Activated naive CD8-positive, alpha-beta T cell treated with anti-CD3 and anti-CD28 coated beads for 36 hours (primary cell): Measurements from ENCODE around the gene HBG2. TPM values are rescaled to one million over a fixed set of nuclear protein-coding genes. Genes with fewer than 3 reads are reported as not detected.
"Not testable (repeated sequence)": the region's sequence is repeated elsewhere in the genome, so short reads cannot be mapped to it uniquely, and the experiment has no call there.

Source experiments
- DNase-seq: peaks from one replicate; pipeline ENCODE4 v3.0.0; 2021
- H3K27ac Mint-ChIP-seq: one replicate; pipeline ENCODE4 v1.8.0; 2022; ENCODE audit warnings: mild to moderate bottlenecking, moderate library complexity, mixed read lengths
- H3K27me3 Mint-ChIP-seq: one replicate; pipeline ENCODE4 v1.8.0; 2022; ENCODE audit warnings: mild to moderate bottlenecking, mixed read lengths
- H3K36me3 Mint-ChIP-seq: one replicate; pipeline ENCODE4 v1.8.0; 2021; ENCODE audit warnings: mild to moderate bottlenecking, mixed read lengths
- H3K4me1 Mint-ChIP-seq: one replicate; pipeline ENCODE4 v1.8.0; 2021; ENCODE audit warnings: mixed read lengths
- H3K4me3 Mint-ChIP-seq: one replicate; pipeline ENCODE4 v1.8.0; 2022; ENCODE audit warnings: mild to moderate bottlenecking, moderate library complexity, mixed read lengths
- H3K9me3 Mint-ChIP-seq: one replicate; pipeline ENCODE4 v1.8.0; 2022; ENCODE audit warnings: mixed read lengths
- total RNA-seq, 2 experiments: library from RNA; stranded (reverse); gene quantifications; one replicate each; pipeline ENCODE4 v1.2.3, GENCODE V29; 2021

Gene HBG2
- not detected for total RNA-seq

DNA sequence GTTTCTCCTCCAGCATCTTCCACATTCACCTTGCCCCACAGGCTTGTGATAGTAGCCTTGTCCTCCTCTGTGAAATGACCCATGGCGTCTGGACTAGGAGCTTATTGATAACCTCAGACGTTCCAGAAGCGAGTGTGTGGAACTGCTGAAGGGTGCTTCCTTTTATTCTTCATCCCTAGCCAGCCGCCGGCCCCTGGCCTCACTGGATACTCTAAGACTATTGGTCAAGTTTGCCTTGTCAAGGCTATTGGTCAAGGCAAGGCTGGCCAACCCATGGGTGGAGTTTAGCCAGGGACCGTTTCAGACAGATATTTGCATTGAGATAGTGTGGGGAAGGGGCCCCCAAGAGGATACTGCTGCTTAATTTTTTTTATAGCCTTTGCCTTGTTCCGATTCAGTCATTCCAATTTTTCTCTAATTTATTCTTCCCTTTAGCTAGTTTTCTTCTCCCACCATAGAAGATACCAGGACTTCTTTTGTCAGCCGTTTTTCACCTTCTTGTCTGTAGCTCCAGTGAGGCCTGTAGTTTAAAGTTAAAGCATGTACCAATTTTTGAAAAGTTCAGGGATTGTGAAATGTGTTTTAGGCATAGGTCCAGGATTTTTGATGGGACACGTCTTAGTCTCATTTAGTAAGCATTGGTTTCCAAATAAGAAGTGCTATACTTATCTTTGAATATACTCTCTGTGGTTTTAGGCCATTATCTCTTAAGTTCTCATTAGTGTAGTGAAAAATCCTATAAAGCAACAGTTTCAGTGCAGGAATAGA lies at the start of gene HBG2:
Gene HBG2, minus strand, starts transcription at position 136 of the 768 bp plus-strand sequence. Its CDS starts 53 bp downstream, at position 83.
- H3K4me1 Mint-ChIP-seq, H3K27ac Mint-ChIP-seq, H3K36me3 Mint-ChIP-seq, H3K9me3 Mint-ChIP-seq, H3K4me3 Mint-ChIP-seq, DNase-seq: not testable (repeated sequence)
- H3K27me3 Mint-ChIP-seq, result peaks cover 18% of the 10 kb centered on the region

DNA sequence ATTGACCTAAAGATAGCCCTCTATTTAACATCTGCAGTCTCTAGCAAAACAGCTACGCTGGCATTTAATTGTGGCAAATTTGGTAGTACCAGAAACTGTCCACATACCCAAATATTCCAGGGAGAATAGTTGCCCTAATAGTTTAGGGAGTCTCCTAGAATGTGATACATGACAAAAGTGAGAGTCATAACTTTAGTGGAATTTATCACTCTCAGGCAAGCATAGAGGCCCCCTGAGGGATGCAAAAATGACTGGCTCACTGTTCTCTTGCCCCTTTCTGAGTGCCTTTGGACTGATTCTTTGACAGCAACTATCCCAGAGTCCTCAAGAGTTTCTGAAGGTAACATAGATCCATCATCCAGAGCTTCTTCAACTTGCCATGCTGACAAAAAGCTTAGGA lies 49.5 kb upstream of the HBG2 start:
- Mint-ChIP-seq H3K9me3 (no peaks in the 10 kb centered on the region), H3K4me1 (no peaks in the 10 kb centered on the region), H3K4me3 (no peak overlapping the region), H3K27me3 (peaks cover 4% of the 10 kb centered on the region), H3K36me3 (no peaks in the 10 kb centered on the region), H3K27ac (no peak overlapping the region)
- DNase-seq, result no peak

DNA sequence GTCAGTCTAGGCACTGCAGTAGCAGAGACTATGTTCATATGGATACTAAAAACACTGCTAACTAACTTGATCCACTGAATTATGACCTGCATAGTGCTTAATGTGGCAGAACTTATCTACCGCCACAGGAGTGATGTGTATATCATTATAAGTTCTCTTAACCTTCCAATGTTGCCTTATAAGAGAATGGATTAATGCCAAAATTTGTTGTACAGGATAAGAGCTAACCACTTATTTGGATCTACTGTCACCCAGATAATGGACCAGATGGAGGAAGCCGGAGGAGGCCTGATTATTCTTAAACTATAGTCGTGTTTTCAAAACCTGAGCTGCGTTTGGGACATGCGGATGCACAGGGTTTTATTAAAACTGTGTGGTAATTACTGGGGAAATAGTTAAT lies 49.0 kb upstream of the HBG2 start:
- Mint-ChIP-seq H3K4me1 (no peaks in the 10 kb centered on the region), H3K27me3 (peaks cover 4% of the 10 kb centered on the region), H3K27ac (no peak overlapping the region), H3K36me3 (no peaks in the 10 kb centered on the region), H3K9me3 (no peaks in the 10 kb centered on the region), H3K4me3 (no peak overlapping the region)
- DNase-seq, result no peak

GRCh38 chr11:5301846-5302245 lies 47.3 kb upstream of the HBG2 start, which contains the start of gene OR51B4:
Gene OR51B4 (minus strand): TSS chr11:5301946. CDS start chr11:5301946, 0 bp downstream.
- H3K27ac Mint-ChIP-seq, result no peak within 1 kb of the TSS
- H3K4me1 Mint-ChIP-seq, result no peaks in the 10 kb centered on the region
- H3K4me3 Mint-ChIP-seq, result no peak within 1 kb of the TSS
- H3K27me3 Mint-ChIP-seq, result peaks cover 4% of the 10 kb centered on the region
- no peaks in the 10 kb centered on the region for H3K9me3 Mint-ChIP-seq
- H3K36me3 Mint-ChIP-seq, result no peaks in the 10 kb centered on the region
- DNase-seq, result no peak

GRCh38 chr11:5300251-5300650 lies 45.7 kb upstream of the HBG2 start:
- H3K4me1 Mint-ChIP-seq, result no peaks in the 10 kb centered on the region
- DNase-seq, result no peak
- no peaks in the 10 kb centered on the region for H3K9me3 Mint-ChIP-seq
- peaks cover 4% of the 10 kb centered on the region for H3K27me3 Mint-ChIP-seq
- H3K4me3 Mint-ChIP-seq, result no peak overlapping the region
- no peaks in the 10 kb centered on the region for H3K36me3 Mint-ChIP-seq
- no peak overlapping the region for H3K27ac Mint-ChIP-seq

DNA sequence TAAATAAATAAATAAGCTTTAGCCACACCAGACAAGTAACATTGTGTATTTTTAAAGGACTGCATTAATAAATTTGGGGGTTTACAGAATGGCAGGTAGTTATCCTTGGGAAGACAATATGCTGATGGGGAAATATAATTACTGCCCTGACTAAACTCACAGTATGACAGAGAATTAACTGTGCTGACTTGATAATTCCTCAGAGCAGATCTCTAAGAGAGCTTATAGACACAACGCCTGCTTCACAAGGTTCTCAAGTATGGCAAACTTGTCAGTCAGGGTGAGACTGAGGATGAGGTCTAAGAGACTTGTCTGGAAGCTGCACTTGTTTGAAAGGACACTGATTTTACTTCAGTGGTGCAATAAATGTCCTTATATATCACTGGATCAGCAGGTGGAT lies 43.9 kb upstream of the HBG2 start:
- DNase-seq, result no peak
- no peaks in the 10 kb centered on the region for H3K4me1 Mint-ChIP-seq
- no peaks in the 10 kb centered on the region for H3K9me3 Mint-ChIP-seq
- H3K36me3 Mint-ChIP-seq, result no peaks in the 10 kb centered on the region
- H3K27me3 Mint-ChIP-seq, result peaks cover 4% of the 10 kb centered on the region
- H3K27ac Mint-ChIP-seq, result no peak overlapping the region
- no peak overlapping the region for H3K4me3 Mint-ChIP-seq

DNA sequence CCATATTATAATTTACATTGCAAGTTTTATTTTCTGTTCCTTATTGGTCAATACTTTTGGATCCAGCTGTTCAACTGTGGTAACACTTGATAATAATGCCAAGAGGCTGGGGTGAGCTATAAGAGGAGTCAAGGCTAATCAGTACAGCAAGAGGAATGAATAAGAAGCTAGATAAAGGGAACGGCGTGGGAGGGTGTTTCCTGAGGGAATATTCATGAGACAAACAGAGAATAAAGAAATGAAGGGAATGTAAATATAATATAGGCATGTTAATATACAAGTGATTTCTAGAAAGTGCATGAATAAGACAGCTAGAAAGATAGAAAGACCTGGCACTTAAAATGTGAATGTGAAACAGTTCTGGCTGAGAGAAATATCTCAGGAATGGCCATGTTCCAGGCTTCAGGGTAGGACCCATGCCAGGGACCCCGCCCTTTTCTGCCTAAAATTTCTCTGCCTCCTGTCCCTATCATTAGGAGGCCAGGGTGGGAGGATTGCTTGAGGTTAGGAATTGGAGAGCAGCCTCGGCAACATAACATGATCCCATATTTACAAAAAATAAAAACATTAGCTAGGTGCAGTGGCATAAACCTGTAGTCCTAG lies 43.2 kb upstream of the HBG2 start:
- Mint-ChIP-seq H3K27ac (no peak overlapping the region), H3K4me3 (no peak overlapping the region), H3K36me3 (no peaks in the 10 kb centered on the region), H3K4me1 (no peaks in the 10 kb centered on the region), H3K27me3 (peaks cover 4% of the 10 kb centered on the region), H3K9me3 (no peaks in the 10 kb centered on the region)
- no peak for DNase-seq

- not testable (repeated sequence) for H3K4me3 Mint-ChIP-seq, H3K9me3 Mint-ChIP-seq, H3K27ac Mint-ChIP-seq, H3K27me3 Mint-ChIP-seq, H3K4me1 Mint-ChIP-seq, DNase-seq, H3K36me3 Mint-ChIP-seq
These were observed 39.9 kb upstream of the HBG2 start for GRCh38 chr11:5294342-5294995.

GRCh38 chr11:5293028-5293427 lies 38.4 kb upstream of the HBG2 start:
- no peaks in the 10 kb centered on the region for H3K4me1 Mint-ChIP-seq
- no peaks in the 10 kb centered on the region for H3K9me3 Mint-ChIP-seq
- no peak for DNase-seq
- no peak overlapping the region for H3K27ac Mint-ChIP-seq
- no peaks in the 10 kb centered on the region for H3K36me3 Mint-ChIP-seq
- H3K4me3 Mint-ChIP-seq, result no peak overlapping the region
- H3K27me3 Mint-ChIP-seq, result no peaks in the 10 kb centered on the region

DNA sequence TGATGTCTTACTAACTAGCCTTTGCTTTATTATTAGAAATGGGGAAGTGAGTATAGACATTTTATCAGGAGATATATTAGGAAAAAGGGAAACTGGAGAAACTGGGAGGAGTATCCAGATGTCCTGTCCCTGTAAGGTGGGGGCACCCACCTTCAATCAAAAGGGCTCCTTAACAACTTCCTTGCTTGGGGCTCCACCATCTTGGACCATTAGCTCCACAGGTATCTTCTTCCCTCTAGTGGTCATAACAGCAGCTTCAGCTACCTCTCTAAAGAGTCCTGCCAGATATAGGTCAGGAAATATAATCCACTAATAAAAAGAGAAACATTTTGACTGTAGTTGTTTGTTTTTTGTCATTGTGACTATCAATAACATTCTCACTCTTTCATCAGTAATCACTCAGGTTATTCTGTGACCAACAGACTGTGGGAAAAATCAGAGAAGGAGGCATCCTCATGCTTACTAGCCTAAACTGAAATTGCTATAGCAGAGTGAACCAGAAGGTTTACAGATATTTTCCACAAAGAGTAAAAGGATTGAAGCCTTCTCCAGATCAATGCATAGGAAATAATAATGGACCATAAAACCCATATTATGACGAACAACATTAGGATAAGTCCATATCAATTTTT lies 36.7 kb upstream of the HBG2 start:
- Mint-ChIP-seq H3K4me3 (no peak overlapping the region), H3K36me3 (no peaks in the 10 kb centered on the region), H3K4me1 (no peaks in the 10 kb centered on the region), H3K27me3 (no peaks in the 10 kb centered on the region), H3K9me3 (no peaks in the 10 kb centered on the region), H3K27ac (no peak overlapping the region)
- DNase-seq, result no peak

GRCh38 chr11:5290106-5290505 lies 35.5 kb upstream of the HBG2 start:
- Mint-ChIP-seq H3K27me3 (no peaks in the 10 kb centered on the region), H3K36me3 (no peaks in the 10 kb centered on the region), H3K4me1 (no peaks in the 10 kb centered on the region), H3K27ac (no peak overlapping the region), H3K4me3 (no peak overlapping the region), H3K9me3 (no peaks in the 10 kb centered on the region)
- no peak for DNase-seq

DNA sequence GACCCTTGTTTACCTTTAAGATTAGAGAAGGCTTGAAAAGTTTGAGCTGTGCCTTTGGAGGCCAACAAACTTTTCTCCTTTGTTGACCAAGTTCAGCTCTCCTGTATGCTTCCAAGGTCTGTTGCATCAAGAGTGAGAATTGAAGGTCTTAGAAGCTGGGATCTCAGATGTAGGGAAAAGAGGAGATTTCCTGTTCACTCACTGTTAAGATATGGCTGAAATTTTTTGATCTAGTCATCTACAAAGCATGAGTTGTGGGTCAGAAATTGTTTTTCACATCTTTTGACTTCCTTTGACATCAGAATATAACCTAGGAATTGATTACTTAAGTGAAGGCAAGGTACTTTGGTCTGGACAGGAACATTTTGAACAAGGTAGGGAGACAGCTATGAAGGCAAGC lies 35.1 kb upstream of the HBG2 start:
- no peak for DNase-seq
- no peaks in the 10 kb centered on the region for H3K27me3 Mint-ChIP-seq
- no peaks in the 10 kb centered on the region for H3K36me3 Mint-ChIP-seq
- H3K4me3 Mint-ChIP-seq, result no peak overlapping the region
- H3K4me1 Mint-ChIP-seq, result no peaks in the 10 kb centered on the region
- H3K27ac Mint-ChIP-seq, result no peak overlapping the region
- H3K9me3 Mint-ChIP-seq, result no peaks in the 10 kb centered on the region

DNA sequence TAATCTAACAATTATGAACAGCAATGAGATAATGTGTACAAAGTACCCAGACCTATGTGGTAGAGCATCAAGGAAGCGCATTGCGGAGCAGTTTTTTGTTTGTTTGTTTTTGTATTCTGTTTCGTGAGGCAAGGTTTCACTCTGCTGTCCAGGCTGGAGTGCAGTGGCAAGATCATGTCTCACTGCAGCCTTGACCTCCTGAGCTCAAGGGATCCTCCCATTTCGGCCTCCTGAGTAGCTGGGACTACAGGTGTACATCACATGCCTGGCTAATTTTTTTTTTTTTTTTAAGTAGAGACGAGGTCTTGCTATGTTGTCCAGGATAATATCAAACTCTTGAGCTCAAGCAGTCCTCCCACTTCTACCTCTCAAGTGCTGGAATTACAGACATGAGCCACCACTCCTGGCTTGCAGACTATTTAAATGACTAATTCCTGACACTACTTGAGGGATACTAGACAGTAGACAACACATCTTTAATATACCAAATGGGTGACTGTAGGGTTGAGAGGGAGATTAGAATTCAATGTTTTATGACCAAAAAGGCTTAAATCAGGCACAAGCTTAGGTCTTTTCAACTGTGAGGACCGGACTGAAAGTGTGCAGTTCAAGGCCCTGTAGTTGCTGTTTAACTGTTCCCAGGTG lies 34.4 kb upstream of the HBG2 start:
- no peak for DNase-seq
- H3K4me1 Mint-ChIP-seq, result no peaks in the 10 kb centered on the region
- no peaks in the 10 kb centered on the region for H3K9me3 Mint-ChIP-seq
- no peaks in the 10 kb centered on the region for H3K27me3 Mint-ChIP-seq
- no peaks in the 10 kb centered on the region for H3K36me3 Mint-ChIP-seq
- no peak overlapping the region for H3K27ac Mint-ChIP-seq
- no peak overlapping the region for H3K4me3 Mint-ChIP-seq

GRCh38 chr11:5288108-5288905 lies 33.7 kb upstream of the HBG2 start:
- H3K9me3 Mint-ChIP-seq, result no peaks in the 10 kb centered on the region
- no peak for DNase-seq
- H3K4me1 Mint-ChIP-seq, result no peaks in the 10 kb centered on the region
- no peaks in the 10 kb centered on the region for H3K27me3 Mint-ChIP-seq
- H3K4me3 Mint-ChIP-seq, result no peak overlapping the region
- H3K27ac Mint-ChIP-seq, result no peak overlapping the region
- H3K36me3 Mint-ChIP-seq, result no peaks in the 10 kb centered on the region
